Peyer's patch (tissue), 4 donors: ENCODE measurements around the gene RAPGEF1. TPM values are rescaled to one million over a fixed set of nuclear protein-coding genes. Genes with fewer than 3 reads are reported as not detected.
A peak's percentile ranks its signal among the peaks of the same experiment; 100 is the strongest.
"Not testable (repeated sequence)": the region's sequence is repeated elsewhere in the genome, so short reads cannot be mapped to it uniquely, and the experiment has no call there.

Source experiments
- DNase-seq, 3 donors: peaks; one replicate each; pipeline ENCODE4 v3.0.0-alpha.2; 2017 to 2019
- H3K27ac ChIP-seq, 4 donors: fragments of 200-600 bp; sonication (generic); one replicate each; pipeline ENCODE4 v1.5.1; 2016 to 2019
- H3K27me3 ChIP-seq, 2 donors: fragments of 200-600 bp; sonication (generic); one replicate each; pipeline ENCODE4 v1.5.1; 2019
- H3K36me3 ChIP-seq, 3 donors: fragments of 200-600 bp; sonication (generic); one replicate each; pipeline ENCODE4 v1.5.1; 2016 to 2019
- H3K4me1 ChIP-seq, 4 donors: fragments of 200-600 bp; sonication (generic); one replicate each; pipeline ENCODE4 v1.5.1; 2016 to 2019
- H3K4me3 ChIP-seq, 4 donors: fragments of 200-600 bp; sonication (generic); 1 replicate in 3 of 4; 2 replicates in 1 of 4; pipeline ENCODE4 v1.5.1; 2016 to 2019; ENCODE audit warnings: mild to moderate bottlenecking in 1 of 4
- H3K9me3 ChIP-seq, 4 donors: fragments of 200-600 bp; sonication (generic); one replicate each; pipeline ENCODE4 v1.5.1; 2016 to 2019; ENCODE audit warnings: mild to moderate bottlenecking in 1 of 4
- CTCF ChIP-seq, 6 experiments: fragments of 450-650 bp in 4 of 6; fragments of 200-600 bp in 2 of 6; sonication (generic) in 1 of 6; IDR thresholded peaks; one replicate each; pipeline ENCODE4 v1.5.1; 2017 to 2019; ENCODE audit warnings: antibody characterized with exemption in 6 of 6, mild to moderate bottlenecking in 3 of 6, moderate library complexity in 1 of 6
- POLR2A ChIP-seq, 2 donors: fragments of 450-650 bp; IDR thresholded peaks; one replicate each; pipeline ENCODE4 v1.5.1; 2017; ENCODE audit warnings: antibody characterized with exemption in 2 of 2, mild to moderate bottlenecking in 2 of 2, moderate library complexity in 2 of 2
- total RNA-seq, 4 donors: library from RNA; depleted of rRNA; stranded (reverse); fragments of >200 nt; gene quantifications; one replicate each; pipeline ENCODE4 v1.1.0, GENCODE V29; 2016

The RAPGEF1 gene
- total RNA-seq, 4 donors from 2014 or later = 51.7 to 182 (median 70.7) TPM

DNA sequence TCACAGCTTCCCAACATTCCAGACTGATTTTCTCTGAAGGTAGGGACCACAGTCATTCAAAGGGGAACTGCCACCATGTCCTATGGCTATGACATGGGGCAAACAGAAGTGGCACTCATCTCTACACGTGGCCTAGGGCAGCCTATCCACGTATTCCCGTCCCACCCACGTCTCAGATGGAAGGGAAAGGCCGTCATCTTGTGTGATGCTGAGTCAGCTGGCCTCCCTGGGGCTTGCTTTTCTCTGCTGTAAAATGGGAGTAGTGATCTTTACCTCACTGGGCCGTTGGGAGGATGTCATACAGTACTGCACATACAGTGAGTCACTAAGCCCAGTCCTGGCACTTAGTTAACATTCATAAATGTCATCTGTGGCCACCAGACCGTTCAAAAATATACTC lies 72.3 kb downstream of the RAPGEF1 start:
- Histone ChIP-seq H3K9me3 (no peaks in the 10 kb centered on the region), H3K4me3 (no peak overlapping the region), H3K27ac (peak overlapping the region; percentile 75 to 88 (median 79)), H3K27me3 (no peaks in the 10 kb centered on the region), H3K4me1 (peaks cover 0 to 46% (median 32%) of the 10 kb centered on the region in 4 donors), H3K36me3 (no peaks in the 10 kb centered on the region)
- TF ChIP-seq CTCF (IDR thresholded peaks at IDR 0.05) (no peak), POLR2A (IDR thresholded peaks at IDR 0.05) (no peak)
- no peak for DNase-seq

GRCh38 chr9:131666774-131667173 lies 73.1 kb downstream of the RAPGEF1 start:
- DNase-seq = no peak
- Histone ChIP-seq H3K9me3 (no peaks in the 10 kb centered on the region), H3K4me3 (no peak overlapping the region), H3K27me3 (no peaks in the 10 kb centered on the region), H3K4me1 (peaks cover 0 to 40% (median 30%) of the 10 kb centered on the region in 4 donors), H3K27ac (peak overlapping the region; percentile 75 to 88 (median 79)), H3K36me3 (no peaks in the 10 kb centered on the region)
- TF ChIP-seq POLR2A (IDR thresholded peaks at IDR 0.05) (no peak), CTCF (IDR thresholded peaks at IDR 0.05) (no peak)

DNA sequence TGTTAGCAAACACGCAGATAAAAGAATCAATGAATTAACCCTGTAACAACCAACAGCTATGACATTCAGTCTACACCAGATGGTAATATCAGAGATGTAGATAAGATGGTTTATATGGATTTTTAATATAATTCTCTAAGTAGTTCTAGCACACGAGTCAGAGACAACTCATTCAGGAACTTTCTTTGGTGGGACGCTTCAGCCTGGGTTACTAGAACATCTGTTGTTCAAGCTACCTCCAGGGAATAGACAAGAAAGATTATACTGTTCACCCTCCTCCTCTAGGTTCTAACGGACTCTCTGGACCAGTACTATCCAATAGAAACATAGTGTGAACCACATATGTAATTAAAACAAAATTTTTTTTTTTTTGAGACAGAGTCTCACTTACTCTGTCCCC lies 73.8 kb downstream of the RAPGEF1 start:
- Histone ChIP-seq H3K4me3 (no peak overlapping the region), H3K4me1 (peaks cover 0 to 39% (median 28%) of the 10 kb centered on the region in 4 donors), H3K9me3 (no peaks in the 10 kb centered on the region), H3K36me3 (no peaks in the 10 kb centered on the region), H3K27me3 (no peaks in the 10 kb centered on the region), H3K27ac (peak overlapping the region in 1 of 4 donors; percentile 88)
- DNase-seq = no peak
- TF ChIP-seq POLR2A (IDR thresholded peaks at IDR 0.05) (no peak), CTCF (IDR thresholded peaks at IDR 0.05) (no peak)

DNA sequence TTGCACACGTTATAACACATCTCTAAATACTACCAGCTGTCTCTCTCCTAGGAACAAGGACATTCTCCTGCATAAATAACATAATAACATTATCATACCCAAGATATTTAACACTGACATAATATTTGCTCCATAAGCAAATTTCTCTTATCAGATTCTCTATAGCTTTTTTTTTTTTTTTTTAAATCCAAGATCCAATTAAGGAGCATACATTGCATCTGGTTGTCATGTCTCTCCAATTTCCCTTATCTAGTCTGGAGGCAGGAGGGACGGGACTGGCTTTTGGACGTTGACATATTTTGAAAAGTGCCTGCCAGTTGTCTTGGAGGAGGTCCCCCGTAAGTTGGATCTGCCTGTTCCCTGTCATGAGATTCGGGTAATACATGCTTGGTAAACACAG lies 76.6 kb downstream of the RAPGEF1 start:
- no peak for DNase-seq
- no peak for TF ChIP-seq POLR2A (IDR thresholded peaks at IDR 0.05)
- H3K27ac ChIP-seq = no peak overlapping the region
- peaks cover 6 to 21% (median 18%) of the 10 kb centered on the region in 4 donors for H3K4me1 ChIP-seq
- H3K4me3 ChIP-seq = no peak overlapping the region
- H3K9me3 ChIP-seq = no peaks in the 10 kb centered on the region
- no peaks in the 10 kb centered on the region for H3K36me3 ChIP-seq
- H3K27me3 ChIP-seq = no peaks in the 10 kb centered on the region

GRCh38 chr9:131662289-131662621 lies 77.6 kb downstream of the RAPGEF1 start:
- H3K4me3 ChIP-seq, H3K36me3 ChIP-seq, H3K27me3 ChIP-seq, H3K9me3 ChIP-seq, DNase-seq: not testable (repeated sequence)
- H3K4me1 ChIP-seq = peaks cover 11 to 26% (median 23%) of the 10 kb centered on the region in 4 donors
- peak overlapping the region in 1 of 4 donors; percentile 43 for H3K27ac ChIP-seq

DNA sequence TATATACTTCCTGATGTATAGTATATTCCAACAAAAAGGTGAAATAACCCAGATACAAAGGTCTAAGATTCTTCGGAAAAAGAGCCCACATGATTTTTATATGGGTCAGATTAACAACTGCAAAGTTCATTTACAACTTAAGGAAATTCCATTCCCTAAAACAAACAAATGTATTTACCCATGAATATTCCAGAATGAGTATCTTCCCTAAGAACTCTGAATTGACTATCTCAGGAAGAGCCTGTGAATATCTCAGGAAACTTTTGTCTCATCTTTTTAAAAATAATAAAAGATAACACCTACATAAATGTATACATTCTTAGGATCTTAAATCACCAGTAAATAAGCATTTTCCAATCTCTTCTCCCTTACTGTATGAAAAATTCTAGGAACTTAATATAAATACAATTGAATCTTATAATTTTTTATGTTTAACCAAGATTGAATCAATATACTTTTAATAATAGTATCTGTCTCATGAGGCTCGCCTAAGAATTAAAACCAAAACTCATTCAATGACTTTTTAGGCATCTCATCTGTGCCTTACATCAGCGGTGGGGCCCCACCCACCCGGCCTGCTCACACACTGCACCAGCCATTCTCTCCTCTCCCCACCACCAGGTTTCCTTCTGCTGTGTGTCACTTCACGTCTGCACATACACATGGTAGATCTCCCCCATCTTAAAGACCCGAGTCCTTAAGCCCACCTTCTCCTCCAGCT lies 78.1 kb downstream of the RAPGEF1 start:
- Histone ChIP-seq H3K36me3 (no peaks in the 10 kb centered on the region), H3K4me1 (peaks cover 11 to 31% (median 24%) of the 10 kb centered on the region in 4 donors), H3K9me3 (no peaks in the 10 kb centered on the region), H3K27ac (peak overlapping the region in 1 of 4 donors; percentile 43), H3K27me3 (no peaks in the 10 kb centered on the region), H3K4me3 (no peak overlapping the region)
- no peak for DNase-seq
- no peak for TF ChIP-seq CTCF (IDR thresholded peaks at IDR 0.05)
- no peak for TF ChIP-seq POLR2A (IDR thresholded peaks at IDR 0.05)
